HTERT RPE-1 (cell line): ENCODE results near the gene C9orf85.
"Not testable (repeated sequence)": the region's sequence is repeated elsewhere in the genome, so short reads cannot be mapped to it uniquely, and the experiment has no call there.

ENCODE experiments used
- in situ Hi-C: fragments of 300-500 bp; cut with MboI; formaldehyde crosslinking; loops from 4 replicates; pipeline ENCODE4 v1.14.3; 2020; ENCODE audit warnings: low sequenced_read_pairs

The C9orf85 gene

DNA sequence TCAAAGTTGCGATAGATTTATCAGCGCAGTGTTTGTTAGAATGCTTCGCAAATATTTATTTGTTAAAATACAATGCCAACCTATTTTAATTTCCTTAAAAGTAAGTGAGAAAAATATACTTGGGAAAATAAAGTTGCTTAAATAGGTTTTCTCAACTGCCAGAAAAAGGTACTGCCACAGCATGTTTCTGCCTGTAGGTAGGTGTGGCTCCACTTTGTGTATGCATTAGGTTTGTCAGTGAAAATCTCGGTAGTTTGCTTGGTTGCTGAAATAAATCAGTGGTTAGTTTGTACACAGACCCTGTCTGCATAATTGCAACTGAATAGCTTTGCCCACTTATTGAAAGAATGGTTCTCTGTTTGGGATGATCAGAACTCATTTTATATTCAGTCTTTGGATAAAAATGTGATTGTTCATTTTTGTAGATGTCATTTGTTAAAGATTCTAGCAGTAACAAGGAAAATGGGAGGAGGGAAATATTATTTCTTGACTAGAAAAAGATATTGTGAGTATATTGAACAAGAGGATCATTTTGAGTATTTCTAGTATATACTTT, 25.7 kb downstream of the C9orf85 start:
- in situ Hi-C loops, result no loop called here

DNA sequence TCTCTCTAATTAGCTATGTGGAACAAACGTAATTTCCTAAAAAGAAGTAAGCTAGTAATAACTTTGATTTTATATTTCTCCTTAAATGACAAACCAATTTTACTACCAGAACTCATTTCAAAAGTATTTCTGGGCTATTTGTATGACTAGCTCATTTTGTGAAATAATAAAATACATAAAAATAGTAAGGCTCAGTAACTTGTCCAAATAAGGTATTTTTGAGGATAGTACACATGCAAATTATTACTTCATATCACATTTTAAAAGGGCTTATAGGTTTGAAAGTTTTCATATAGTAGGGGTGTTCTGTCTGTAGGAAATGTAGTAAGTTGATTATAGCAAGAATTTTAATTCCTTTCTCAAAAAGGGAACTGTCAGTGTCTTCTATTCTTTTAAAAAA, 26.5 kb downstream of the C9orf85 start:
- in situ Hi-C loops, result no loop called here

- in situ Hi-C loops, result no loop called here
Measured at GRCh38 chr9:71941060-71941568, 29.7 kb downstream of the C9orf85 start.

DNA sequence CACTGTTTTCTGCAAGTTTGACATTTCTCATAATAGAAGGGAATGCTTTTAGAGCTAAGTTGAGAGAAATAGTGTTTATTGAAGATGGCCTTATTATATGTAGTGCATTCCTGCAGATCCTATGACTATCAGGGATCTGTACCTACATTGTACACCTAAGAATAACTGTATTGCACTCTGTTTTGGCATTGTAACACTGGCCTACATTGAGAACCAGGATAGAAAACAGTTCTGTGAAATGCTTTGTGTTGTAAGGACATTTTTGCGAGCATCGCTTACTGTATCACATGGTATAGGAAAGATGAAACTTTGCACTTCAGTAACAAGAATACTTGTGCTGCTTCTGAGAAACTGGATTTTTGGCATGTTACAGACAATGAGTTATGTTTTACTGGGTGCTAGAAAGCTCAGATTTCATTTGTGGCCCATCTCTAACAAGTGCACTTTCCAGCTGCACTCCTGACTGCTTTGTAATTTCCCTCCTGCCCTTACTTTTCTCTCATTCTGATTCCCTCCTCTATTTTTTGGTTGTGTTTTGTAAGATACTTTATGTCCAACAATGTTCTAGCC, 30.6 kb downstream of the C9orf85 start:
- in situ Hi-C loops, result no loop called here

- in situ Hi-C loops, result no loop called here
Measured at GRCh38 chr9:71944754-71945375, 33.4 kb downstream of the C9orf85 start.

- in situ Hi-C loops, result not testable (repeated sequence)
Measured at GRCh38 chr9:71954652-71955051, 43.2 kb downstream of the C9orf85 start.

DNA sequence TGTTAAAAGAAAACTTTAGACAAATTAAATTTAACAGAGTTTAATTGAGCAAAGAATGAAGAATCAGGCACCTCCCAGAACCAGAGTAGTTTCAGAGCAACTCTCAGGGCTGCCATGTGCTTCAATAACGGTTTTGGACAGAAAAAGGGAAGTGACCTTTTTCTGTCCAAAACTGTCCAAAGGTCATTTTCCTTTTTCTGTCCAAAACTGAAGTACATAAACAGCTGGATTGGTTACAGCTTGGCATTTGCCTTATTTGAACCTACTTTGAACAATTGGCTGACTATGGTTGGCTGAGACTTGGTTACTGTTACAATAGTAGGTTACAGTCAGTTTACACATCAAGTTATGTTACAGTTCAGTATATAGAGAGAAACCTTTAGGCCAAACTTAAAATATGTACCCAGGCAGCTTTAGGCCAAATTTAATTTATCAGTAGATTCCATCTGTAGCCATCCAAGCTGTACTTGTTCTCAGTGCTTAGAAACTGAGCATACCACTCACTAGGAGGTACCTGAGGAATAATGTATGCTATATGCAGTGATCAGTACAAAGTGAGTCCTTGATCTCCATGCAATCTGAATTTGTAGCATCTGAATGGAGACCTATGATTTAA, 44.0 kb downstream of the C9orf85 start:
- in situ Hi-C loops, result no loop called here

DNA sequence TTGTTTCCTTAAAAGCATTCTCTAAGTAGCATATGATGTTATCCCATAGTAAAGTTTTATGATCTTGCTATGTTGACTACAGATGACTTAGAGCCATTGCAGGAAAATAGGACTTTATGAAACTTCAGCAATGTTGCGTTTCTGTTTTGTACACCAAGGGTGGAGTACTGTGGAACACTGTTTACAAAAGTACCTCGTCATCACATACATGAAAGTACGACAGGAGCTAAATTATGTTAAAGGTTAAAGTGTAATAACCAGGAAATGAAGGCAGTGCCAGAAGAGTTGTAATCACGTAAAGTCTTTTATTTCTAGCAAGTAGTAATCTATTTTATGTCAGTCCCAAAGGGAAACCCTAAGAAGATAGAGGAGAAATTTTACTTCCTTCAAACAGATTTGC, 50.9 kb downstream of the C9orf85 start:
- in situ Hi-C loops, result no loop called here

DNA sequence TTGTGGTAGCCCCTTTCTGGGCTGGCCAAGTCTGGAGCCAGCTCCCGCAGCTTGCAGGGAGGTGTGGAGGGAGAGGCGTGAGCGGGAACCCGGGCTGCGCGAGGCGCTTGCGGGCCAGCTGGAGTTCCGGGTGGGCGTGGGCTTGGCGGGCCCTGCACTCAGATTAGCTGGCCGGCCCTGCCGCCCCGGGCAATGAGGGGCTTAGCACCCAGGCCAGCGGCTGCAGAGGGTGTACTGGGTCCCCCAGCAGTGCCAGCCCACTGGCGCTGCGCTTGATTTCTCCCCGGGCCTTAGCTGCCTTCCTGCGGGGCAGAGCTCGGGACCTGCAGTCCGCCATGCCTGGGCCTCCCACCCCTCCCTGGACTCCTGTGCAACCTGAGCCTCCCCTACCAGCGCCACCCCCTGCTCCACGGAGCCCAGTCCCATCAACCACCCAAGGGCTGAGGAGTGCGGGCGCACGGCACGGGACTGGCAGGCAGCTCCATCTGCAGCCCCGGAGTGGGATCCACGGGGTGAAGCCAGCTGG, 52.1 kb downstream of the C9orf85 start:
- in situ Hi-C loops, result not testable (repeated sequence)

- in situ Hi-C loops, result no loop called here
Measured at GRCh38 chr9:71965403-71965802, 54.0 kb downstream of the C9orf85 start.

DNA sequence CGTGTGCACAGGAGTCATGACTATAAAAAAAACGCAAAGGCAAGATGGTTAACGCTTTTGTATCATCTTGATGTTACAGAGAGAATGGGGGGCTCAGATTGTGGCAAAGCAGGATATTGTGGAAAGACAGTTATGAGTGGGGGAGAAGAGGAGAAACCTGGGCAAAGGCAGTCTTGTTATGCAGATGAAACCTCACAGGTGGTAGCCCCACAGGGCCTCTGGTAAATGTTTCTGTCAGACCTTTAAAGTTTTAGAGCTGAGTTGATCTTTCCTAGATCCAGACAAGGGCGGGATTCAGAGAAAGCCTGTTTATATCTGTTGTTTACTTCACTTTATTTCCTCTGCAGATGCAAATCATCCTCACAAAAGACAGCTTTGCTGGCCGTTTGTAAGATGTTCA, 55.2 kb downstream of the C9orf85 start:
- in situ Hi-C loops, result no loop called here

- in situ Hi-C loops, result no loop called here
Measured at GRCh38 chr9:71968541-71969090, 57.2 kb downstream of the C9orf85 start.

GRCh38 chr9:71975833-71976232, 64.4 kb downstream of the C9orf85 start:
- in situ Hi-C loops, result no loop called here

DNA sequence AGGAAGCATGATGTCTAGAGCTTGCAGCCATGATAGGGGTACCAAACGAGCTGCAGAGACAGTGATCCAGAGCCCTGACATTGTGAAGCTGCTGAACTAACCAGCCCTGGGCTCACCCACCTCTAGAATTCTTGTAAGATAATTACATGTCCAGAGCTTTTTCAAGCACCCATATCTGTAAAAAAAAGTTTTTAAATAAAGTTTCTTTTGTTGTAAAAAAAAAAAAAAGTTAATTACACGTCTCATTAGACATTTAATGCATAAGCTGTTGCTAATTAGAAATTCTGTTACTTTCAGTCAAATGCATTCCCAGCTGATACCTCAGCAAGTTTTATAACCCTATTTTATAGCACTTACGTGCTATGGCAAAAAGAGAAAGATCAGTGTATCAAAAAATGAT, 65.6 kb downstream of the C9orf85 start:
- in situ Hi-C loops, result no loop called here

- in situ Hi-C loops, result no loop called here
Measured at GRCh38 chr9:71980266-71981190, 69.1 kb downstream of the C9orf85 start.

GRCh38 chr9:71981944-71982343, 70.5 kb downstream of the C9orf85 start:
- in situ Hi-C loops, result no loop called here

GRCh38 chr9:71984403-71984802, 73.0 kb downstream of the C9orf85 start:
- in situ Hi-C loops, result no loop called here

DNA sequence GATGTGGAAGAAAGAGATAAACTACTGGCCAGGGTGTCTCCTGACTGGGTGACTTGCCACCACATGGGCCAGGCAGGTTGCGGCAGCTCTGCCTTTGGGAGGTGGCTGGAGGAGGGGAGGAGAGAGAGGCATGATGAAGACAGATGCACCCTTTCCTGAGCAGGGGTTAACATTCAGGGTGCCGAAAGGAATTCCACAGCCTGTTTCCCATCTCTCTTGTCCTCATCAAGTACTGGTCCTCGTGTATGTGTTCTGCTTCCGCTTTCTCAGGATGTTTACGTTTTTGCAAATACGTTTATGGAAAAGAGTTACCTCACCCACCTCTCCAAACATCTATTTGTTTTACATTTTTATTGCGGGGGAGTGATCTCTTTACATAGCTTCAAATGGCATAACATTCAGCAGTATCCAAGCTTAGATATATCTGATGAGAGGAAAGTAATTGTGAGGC, 73.4 kb downstream of the C9orf85 start:
- in situ Hi-C loops, result no loop called here

DNA sequence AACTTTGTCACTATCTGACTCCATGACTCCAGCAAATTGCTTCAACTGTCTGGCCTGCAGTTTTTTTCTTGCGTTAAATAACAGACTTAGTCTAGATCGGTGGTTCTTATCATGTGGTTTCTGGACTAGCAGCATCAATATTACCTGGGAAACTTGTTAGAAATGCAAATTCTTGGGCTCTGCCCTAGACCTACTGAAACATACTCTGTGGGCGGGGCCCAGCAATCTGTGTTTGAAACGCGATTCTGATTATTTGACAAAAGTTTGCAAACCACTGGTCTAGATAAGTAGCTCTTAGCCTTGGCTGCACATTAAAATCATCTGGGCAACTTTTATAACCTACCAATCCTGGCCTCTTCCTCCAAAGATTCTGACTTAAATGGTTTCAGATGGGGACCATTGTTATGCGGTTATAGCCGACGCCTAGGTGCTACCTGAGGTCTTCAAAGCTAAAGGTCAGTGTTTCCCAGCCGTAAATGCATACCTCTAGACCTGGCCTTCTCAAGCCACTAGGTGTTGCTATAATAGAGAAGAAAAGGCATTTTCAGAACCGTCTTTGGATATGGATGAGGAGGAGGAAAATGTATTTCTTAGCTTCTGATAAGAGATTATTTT, 74.0 kb downstream of the C9orf85 start:
- in situ Hi-C loops, result no loop called here

- in situ Hi-C loops, result no loop called here
Measured at GRCh38 chr9:71986900-71987299, 75.5 kb downstream of the C9orf85 start.
